ENCODE measurements around the gene LONRF2. TPM values are rescaled to one million over a fixed set of nuclear protein-coding genes. Genes with fewer than 3 reads are reported as not detected.

LONRF2 gene
- total RNA-seq, 1 donor from 2014 or later, result 0.23 TPM

DNA sequence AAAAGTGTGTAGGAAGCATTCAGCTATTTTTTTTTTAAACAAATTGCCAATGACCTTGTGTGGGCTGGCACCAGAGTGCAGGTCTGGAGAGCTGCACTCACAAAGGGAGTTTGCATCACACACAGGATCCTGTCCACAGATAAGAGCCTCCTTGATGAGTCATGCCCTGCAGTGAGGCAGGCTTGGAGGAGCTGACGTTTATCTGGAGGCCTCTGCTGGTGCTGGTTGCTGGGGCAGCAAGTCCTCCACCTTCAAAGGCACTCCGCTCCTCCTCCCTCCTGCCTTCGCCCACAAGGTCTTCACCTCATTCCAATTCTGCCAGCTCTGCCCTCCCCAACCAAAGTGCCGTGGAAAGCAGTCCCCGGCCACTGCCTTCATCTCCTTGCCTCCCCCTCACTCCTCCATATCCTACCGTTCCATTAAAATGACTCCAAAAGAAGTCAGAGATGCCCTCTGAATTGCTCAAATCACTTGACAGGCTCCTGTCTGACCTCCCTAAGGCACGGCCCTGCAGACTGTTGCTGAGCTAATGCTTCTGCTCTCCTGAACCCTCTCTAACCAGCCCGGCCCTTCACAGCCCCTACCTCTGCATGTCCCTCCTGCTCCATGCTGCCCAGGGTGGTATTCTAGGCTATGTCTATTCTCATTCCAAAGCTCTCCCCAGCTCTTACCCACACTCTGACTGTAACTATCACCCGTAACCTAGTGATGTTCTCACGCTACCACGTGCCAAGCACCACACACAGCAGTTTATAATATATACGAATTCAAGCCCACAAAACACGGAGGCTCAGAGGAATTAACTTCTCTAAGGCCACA is 30.9 kb downstream of the LONRF2 start:
- DNase-seq, result peak; percentile 90
- Mint-ChIP-seq H3K27me3 (peaks cover 16% of the 10 kb centered on the region), H3K36me3 (ENCODE audit: low read depth) (peaks cover 3% of the 10 kb centered on the region), H3K27ac (no peak overlapping the region), H3K4me1 (peaks cover 6% of the 10 kb centered on the region), H3K4me3 (no peak overlapping the region), H3K9me3 (peaks cover 3% of the 10 kb centered on the region)
- intact Hi-C loops (cut with micrococcal nuclease), result loop anchor here (2.0 to 5.0 kb wide), 2 partner anchors 149 to 271 kb away; partner anchors contain the start of genes AFF3 and PDCL3

DNA sequence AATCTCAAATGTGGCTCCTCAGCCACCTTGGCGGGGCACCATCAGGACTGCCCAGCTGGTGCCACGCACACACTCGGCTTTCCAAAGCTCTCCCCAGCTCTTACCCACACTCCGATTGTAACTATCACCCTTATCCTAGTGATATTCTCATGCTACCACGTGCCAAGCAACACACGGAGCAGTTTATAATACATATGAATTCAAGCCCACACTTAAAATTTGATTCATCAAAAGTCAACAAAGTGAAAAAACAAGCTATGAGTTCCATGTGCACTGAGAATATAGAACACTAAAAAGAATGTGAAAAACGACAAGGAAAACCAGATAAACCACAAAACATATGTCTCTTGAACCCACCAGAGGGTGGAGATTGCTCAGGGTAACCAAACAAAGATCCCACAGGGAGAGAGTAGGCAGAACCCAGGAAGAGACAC is 31.6 kb downstream of the LONRF2 start:
- intact Hi-C loops (cut with micrococcal nuclease), result loop anchor here (2.0 to 5.0 kb wide), 2 partner anchors 148 to 272 kb away; partner anchors contain the start of genes AFF3 and PDCL3
- H3K4me3 Mint-ChIP-seq, result no peak overlapping the region
- no peak overlapping the region for H3K27ac Mint-ChIP-seq
- H3K9me3 Mint-ChIP-seq, result peaks cover 3% of the 10 kb centered on the region
- peaks cover 9% of the 10 kb centered on the region for H3K4me1 Mint-ChIP-seq
- H3K27me3 Mint-ChIP-seq, result peaks cover 13% of the 10 kb centered on the region
- no peak for DNase-seq
- H3K36me3 Mint-ChIP-seq (ENCODE audit: low read depth), result peaks cover 3% of the 10 kb centered on the region

DNA sequence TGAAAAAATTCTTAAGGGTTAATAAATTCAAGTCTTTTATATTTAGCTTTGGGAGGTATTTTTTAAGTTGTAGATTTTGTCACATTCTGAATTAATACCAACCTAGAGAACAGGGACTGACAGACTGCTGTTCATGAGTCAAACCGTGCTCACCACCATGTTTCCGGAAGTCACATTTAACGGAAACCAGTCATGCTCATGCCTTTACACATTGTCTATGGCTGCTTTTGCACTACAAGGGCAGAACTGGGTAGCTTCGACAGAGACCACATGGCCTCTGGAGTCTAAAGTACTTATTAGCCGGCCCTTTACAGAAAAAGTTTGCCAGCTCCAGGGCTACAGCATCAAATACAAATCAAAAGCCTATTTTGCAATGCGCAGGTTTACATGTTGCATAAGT is 33.3 kb downstream of the LONRF2 start:
- no peak for DNase-seq
- peaks cover 3% of the 10 kb centered on the region for H3K36me3 Mint-ChIP-seq (ENCODE audit: low read depth)
- peaks cover 9% of the 10 kb centered on the region for H3K27me3 Mint-ChIP-seq
- intact Hi-C loops (cut with micrococcal nuclease), result no loop called here
- H3K27ac Mint-ChIP-seq, result no peak overlapping the region
- H3K4me3 Mint-ChIP-seq, result no peak overlapping the region
- H3K4me1 Mint-ChIP-seq, result peaks cover 15% of the 10 kb centered on the region
- H3K9me3 Mint-ChIP-seq, result peaks cover 3% of the 10 kb centered on the region

DNA sequence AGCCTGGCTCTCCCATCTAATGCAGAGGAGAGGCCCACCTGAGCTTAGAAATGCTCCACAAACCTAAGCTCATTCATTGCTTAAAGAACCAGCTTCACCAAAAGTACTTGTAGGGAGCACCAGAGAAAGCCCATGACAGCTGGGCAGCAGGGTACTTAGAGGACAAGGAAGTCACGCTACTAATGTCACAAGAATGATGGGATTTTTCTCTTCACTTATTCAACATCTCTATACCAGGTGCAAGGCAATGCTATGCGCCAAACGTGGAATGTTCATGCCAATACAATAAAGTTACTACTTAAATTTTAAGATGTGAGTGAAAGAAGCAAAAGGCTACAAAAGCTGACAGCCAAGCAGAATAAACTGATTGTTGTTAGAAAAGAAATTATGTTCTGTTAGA is 36.0 kb downstream of the LONRF2 start:
- Mint-ChIP-seq H3K4me3 (no peak overlapping the region), H3K27me3 (peaks cover 21% of the 10 kb centered on the region), H3K4me1 (peaks cover 29% of the 10 kb centered on the region), H3K9me3 (peaks cover 3% of the 10 kb centered on the region), H3K27ac (no peak overlapping the region), H3K36me3 (ENCODE audit: low read depth) (peaks cover 3% of the 10 kb centered on the region)
- intact Hi-C loops (cut with micrococcal nuclease), result no loop called here
- no peak for DNase-seq

DNA sequence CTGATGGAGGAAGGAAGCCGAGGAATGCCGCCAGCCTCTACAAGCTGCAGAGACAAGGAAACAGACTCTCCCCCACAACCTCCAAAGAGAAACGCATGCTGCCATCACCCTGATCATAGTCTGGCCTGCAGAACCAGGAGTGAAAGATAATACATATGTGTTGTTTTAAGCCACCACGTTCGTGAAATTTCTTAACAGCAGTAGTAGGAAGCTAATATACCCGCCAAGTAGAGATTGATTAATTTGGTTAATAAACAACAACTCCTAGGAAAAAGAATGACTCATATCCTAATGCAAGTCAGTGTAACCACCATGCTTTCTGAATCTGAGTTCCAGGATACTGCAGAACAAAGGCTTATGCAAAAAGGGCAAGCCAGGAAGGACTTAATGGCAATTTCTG is 36.6 kb downstream of the LONRF2 start:
- Mint-ChIP-seq H3K4me1 (peaks cover 32% of the 10 kb centered on the region), H3K9me3 (peaks cover 3% of the 10 kb centered on the region), H3K27ac (no peak overlapping the region), H3K4me3 (no peak overlapping the region), H3K27me3 (peaks cover 23% of the 10 kb centered on the region), H3K36me3 (ENCODE audit: low read depth) (peaks cover 3% of the 10 kb centered on the region)
- DNase-seq, result no peak
- intact Hi-C loops (cut with micrococcal nuclease), result no loop called here

DNA sequence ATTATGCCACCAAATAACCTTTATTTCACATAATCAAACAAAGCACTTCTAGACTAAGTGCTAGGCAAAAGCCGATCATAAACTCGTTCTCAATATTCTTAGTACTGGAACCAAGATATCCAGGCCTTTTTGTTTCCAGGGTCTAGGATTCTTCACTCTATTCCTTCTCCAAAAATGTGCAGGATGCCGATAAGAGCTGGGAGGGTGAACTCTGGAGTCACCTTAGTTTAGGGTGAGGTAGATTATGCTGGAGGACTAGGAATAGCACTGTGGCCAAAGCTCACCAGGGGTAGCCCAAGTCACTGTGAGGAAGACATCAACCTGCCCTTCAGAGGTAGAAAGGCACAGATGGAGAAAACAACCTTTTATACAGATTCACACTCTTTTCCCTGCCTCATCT is 37.3 kb downstream of the LONRF2 start:
- no peak for DNase-seq
- Mint-ChIP-seq H3K27ac (no peak overlapping the region), H3K9me3 (peaks cover 3% of the 10 kb centered on the region), H3K36me3 (ENCODE audit: low read depth) (peaks cover 3% of the 10 kb centered on the region), H3K27me3 (peaks cover 26% of the 10 kb centered on the region), H3K4me1 (peaks cover 32% of the 10 kb centered on the region), H3K4me3 (no peak overlapping the region)
- intact Hi-C loops (cut with micrococcal nuclease), result no loop called here

DNA sequence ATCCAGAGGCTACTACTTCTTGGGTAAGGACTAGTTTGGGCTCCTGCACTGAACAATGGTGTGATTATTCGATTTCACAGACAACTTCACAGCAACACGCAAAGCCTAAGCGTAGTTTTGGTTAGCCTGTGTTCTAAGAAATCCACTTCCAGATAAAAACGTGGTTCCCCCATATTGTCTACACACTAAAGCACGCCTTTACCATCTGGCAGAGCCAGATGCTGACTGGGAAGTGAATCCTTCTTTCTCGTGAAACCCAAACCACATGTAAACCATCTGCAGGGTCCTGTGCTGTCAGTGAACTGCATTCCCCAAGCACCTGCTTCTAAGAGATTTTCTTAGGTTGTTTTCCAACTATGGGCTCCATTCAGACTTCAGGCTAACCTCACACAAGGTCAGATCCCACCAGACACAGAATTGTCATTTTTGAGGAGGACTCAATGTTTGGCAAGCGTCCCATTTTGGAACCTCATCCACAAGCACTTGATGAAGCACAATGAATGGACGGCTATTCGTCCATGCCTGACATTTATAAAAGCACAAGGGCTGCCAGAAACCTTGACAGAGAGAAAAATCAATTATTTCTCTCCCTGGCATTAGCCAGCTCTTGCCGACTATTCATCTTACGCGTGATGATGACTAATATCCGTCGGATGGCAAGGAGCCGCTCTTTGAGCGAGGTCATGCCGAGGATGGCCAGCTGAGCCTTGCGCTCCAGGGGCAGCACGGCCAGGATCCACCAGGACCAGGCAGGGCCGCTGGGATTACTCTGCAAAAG is 38.4 kb downstream of the LONRF2 start:
- Mint-ChIP-seq H3K9me3 (peaks cover 3% of the 10 kb centered on the region), H3K36me3 (ENCODE audit: low read depth) (peaks cover 3% of the 10 kb centered on the region), H3K4me3 (peak overlapping the region; percentile 52), H3K27ac (peak overlapping the region; percentile 28), H3K4me1 (peaks cover 36% of the 10 kb centered on the region), H3K27me3 (peaks cover 26% of the 10 kb centered on the region)
- DNase-seq, result no peak
- intact Hi-C loops (cut with micrococcal nuclease), result no loop called here

DNA sequence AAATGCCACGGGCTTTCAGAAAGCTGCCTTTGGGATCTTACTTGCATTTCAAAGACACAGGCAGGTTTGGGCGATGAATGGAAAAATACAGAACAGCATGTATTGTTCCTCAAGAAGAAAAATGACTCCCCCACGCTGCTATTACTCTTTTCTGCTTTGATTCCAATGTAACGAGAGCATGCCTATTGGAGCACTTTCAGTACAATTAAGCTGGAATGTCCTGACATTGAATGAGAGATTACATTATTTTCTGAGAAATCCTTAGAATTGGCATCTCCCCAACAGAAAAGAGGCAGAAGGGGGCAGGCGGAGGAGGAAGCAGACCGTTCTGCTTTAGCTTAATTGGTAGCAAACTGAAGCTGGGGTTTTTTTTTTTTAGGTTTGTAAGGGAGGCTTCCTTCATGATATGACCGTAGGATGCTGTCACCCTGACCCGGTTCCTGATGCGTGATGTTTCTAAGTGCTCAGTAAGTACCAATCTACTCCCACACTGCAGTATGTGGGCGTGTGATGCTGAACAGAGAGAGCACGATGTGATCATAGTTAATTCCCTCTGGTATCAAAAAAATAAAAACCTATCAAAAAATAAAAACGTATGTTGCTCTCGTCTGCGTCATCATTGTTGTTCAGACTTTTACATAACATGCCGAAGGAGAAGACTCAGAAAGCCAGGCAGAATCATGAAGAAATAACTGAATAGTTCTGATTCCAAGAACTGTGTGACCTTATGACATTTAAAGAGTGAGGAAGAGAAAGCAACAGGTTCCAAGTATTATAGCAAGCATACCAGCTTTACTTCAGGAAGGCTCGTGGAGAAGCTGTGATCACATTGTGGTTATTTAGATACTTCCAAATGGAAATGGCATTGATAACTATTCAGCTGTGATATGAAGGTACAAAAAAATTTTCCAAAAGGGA is 40.5 kb downstream of the LONRF2 start:
- Mint-ChIP-seq H3K27me3 (peaks cover 23% of the 10 kb centered on the region), H3K4me3 (no peak overlapping the region), H3K27ac (peak overlapping the region; percentile 3), H3K9me3 (no peaks in the 10 kb centered on the region), H3K36me3 (ENCODE audit: low read depth) (no peaks in the 10 kb centered on the region), H3K4me1 (peaks cover 31% of the 10 kb centered on the region)
- intact Hi-C loops (cut with micrococcal nuclease), result no loop called here
- no peak for DNase-seq

DNA sequence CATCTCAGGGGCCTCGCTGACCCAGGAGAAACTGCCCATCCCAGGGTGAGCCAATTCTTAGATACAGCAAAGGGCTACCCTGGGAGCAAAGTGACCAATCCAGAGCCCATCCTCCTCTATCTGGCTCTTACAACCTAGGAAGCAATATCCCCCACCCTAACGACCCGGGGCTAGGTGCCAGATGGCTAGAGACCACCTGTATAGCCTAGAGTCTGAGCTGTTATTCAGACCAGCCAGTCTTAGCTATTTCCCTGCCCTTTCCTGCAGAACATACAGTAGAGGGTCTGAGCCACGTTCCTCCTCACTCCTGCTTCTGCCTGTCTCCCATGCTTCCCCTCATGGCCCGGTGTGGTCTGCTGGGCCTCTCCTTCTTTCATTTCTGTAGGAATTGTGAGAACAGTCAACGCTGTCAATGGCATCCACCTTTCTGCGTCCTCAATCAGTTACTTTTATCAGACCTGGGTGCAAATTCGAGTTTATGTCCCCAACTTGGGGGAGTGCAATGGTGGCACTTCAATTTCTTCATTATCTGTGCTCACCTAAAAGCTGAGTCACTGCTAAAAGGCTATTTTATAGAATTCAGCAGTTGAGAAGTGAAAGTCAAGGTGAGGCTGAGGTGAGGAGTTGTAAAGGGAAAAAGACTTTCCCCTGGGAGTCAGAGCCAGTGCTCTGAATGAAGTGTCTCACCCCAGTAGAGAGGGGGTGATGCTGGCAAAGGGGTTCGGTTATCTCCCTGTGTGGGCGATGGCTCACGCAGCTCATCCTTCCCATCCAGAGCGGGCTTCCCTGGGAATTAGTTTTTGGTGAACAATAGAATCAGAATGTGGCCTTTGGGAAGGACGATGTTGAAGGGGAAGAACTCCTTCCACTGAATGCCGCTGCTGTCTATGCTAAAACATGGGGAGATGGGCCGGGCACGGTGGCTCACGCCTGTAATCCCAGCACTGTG is 42.4 kb downstream of the LONRF2 start:
- H3K27ac Mint-ChIP-seq, result no peak overlapping the region
- no peaks in the 10 kb centered on the region for H3K9me3 Mint-ChIP-seq
- intact Hi-C loops (cut with micrococcal nuclease), result no loop called here
- H3K36me3 Mint-ChIP-seq (ENCODE audit: low read depth), result no peaks in the 10 kb centered on the region
- H3K4me3 Mint-ChIP-seq, result no peak overlapping the region
- DNase-seq, result no peak
- peaks cover 23% of the 10 kb centered on the region for H3K27me3 Mint-ChIP-seq
- H3K4me1 Mint-ChIP-seq, result peaks cover 22% of the 10 kb centered on the region

DNA sequence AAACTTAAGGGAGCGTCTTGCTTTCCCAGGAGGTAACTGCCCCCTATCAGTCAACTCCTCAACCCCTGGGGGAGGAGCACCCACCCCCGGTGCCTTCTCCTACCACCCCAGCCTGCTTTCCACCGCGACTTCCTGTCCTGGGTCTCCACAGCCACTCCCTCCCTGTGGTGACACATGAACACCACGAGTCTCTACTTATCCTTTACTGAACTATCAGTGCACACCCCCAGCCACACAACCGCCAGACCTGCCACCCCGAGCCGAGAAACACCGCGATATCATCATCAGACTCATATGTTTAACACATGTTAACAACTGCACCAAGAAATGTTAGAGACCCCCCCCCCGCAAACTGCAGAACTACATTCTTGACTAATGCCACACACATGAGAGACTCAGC is 43.3 kb downstream of the LONRF2 start:
- no peak for DNase-seq
- intact Hi-C loops (cut with micrococcal nuclease), result no loop called here
- Mint-ChIP-seq H3K27ac (no peak overlapping the region), H3K27me3 (peaks cover 20% of the 10 kb centered on the region), H3K36me3 (ENCODE audit: low read depth) (no peaks in the 10 kb centered on the region), H3K9me3 (no peaks in the 10 kb centered on the region), H3K4me3 (no peak overlapping the region), H3K4me1 (peaks cover 28% of the 10 kb centered on the region)

DNA sequence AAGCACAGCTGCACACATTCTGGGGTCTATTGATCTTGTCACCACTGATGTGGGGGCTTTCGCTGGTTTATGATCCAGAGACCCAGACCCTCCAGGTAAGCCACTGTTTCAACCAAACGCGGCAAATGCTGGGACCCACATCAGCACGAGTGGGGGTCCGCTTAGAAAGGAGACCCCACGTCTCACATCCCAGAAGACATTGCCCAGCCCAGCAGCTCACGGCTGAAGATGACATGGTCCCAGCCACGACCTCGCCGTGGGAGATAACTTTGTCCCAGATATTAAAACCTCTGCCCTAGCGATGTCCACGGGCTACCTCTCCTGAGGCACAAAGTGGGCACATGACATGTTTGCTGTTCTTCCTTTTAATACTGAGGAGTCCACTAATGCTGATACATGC is 43.8 kb downstream of the LONRF2 start:
- H3K9me3 Mint-ChIP-seq, result no peaks in the 10 kb centered on the region
- H3K4me1 Mint-ChIP-seq, result peaks cover 27% of the 10 kb centered on the region
- H3K4me3 Mint-ChIP-seq, result no peak overlapping the region
- H3K27ac Mint-ChIP-seq, result no peak overlapping the region
- intact Hi-C loops (cut with micrococcal nuclease), result no loop called here
- H3K36me3 Mint-ChIP-seq (ENCODE audit: low read depth), result no peaks in the 10 kb centered on the region
- no peak for DNase-seq
- H3K27me3 Mint-ChIP-seq, result peaks cover 16% of the 10 kb centered on the region

DNA sequence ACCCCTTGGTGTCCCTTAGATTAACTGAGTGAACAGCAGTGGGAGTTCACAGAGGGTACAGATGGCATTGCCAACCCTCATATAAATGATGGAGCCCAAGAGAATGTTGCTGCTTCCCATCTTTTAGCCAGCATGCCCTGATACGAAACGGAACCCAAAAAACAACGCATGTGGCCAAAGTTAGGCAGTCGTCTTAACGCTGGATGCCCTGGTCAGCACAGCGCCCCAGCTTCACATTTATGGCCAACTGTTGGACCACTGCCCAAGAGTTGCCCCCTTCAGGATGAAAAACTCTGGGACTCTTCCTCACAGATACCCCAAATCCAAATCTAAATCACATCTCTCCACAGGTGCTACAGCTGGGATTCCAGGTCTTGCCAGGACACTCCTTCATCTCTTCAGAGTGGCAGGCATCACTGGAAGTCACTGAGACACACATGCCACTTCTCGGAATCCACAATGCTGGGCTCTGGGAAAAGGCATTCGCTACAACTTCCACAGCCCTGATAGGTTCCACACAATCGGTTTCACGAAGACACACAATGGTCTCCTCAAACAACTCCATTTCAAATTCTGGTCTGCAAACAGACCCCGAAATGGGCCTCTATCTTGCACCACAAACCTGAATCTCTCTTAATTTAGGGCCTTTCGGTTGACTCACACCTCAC is 44.6 kb downstream of the LONRF2 start:
- no peak overlapping the region for H3K27ac Mint-ChIP-seq
- no peaks in the 10 kb centered on the region for H3K36me3 Mint-ChIP-seq (ENCODE audit: low read depth)
- no peak overlapping the region for H3K4me3 Mint-ChIP-seq
- H3K27me3 Mint-ChIP-seq, result peaks cover 13% of the 10 kb centered on the region
- no peak for DNase-seq
- intact Hi-C loops (cut with micrococcal nuclease), result no loop called here
- H3K4me1 Mint-ChIP-seq, result peaks cover 24% of the 10 kb centered on the region
- H3K9me3 Mint-ChIP-seq, result no peaks in the 10 kb centered on the region

All from activated CD4-positive, alpha-beta T cell treated with anti-CD3 and anti-CD28 coated beads, Interleukin-2, amount 10 ng/mL, durations not matched to agents 24 days and 14 days (primary cell).